ENCODE data around the gene PPARD.
"Not testable (repeated sequence)": the region's sequence is repeated elsewhere in the genome, so short reads cannot be mapped to it uniquely, and the experiment has no call there.

Gene PPARD

GRCh38 chr6:35388030-35388429 is 45.7 kb downstream of the PPARD start:
- no peak for DNase-seq

GRCh38 chr6:35388772-35389352 is 46.5 kb downstream of the PPARD start:
- no peak for DNase-seq

GRCh38 chr6:35389386-35389785 is 47.0 kb downstream of the PPARD start:
- DNase-seq = not testable (repeated sequence)

- DNase-seq = no peak
Observed at GRCh38 chr6:35391240-35391968, 49.0 kb downstream of the PPARD start.

- no peak for DNase-seq
Observed at GRCh38 chr6:35392111-35392702, 49.8 kb downstream of the PPARD start.

- no peak for DNase-seq
Observed at GRCh38 chr6:35392773-35393672, 50.7 kb downstream of the PPARD start.

- no peak for DNase-seq
Observed at GRCh38 chr6:35396991-35397390, 54.6 kb downstream of the PPARD start.

GRCh38 chr6:35397806-35398418 is 55.6 kb downstream of the PPARD start:
- DNase-seq = no peak

GRCh38 chr6:35398526-35398925 is 56.2 kb downstream of the PPARD start:
- DNase-seq = no peak

GRCh38 chr6:35400111-35400510 is 57.8 kb downstream of the PPARD start:
- no peak for DNase-seq

GRCh38 chr6:35400901-35401311 is 58.5 kb downstream of the PPARD start:
- no peak for DNase-seq

- no peak for DNase-seq
Observed at GRCh38 chr6:35401514-35401913, 59.2 kb downstream of the PPARD start.

GRCh38 chr6:35402136-35402855 is 59.9 kb downstream of the PPARD start:
- no peak for DNase-seq

GRCh38 chr6:35402856-35403191 is 60.5 kb downstream of the PPARD start:
- no peak for DNase-seq

GRCh38 chr6:35403544-35404442 is 61.4 kb downstream of the PPARD start:
- DNase-seq = no peak

GRCh38 chr6:35406711-35407485 is 64.5 kb downstream of the PPARD start:
- DNase-seq = no peak

GRCh38 chr6:35409245-35409644 is 66.9 kb downstream of the PPARD start:
- DNase-seq = no peak

- DNase-seq = no peak
Observed at GRCh38 chr6:35410131-35410530, 67.8 kb downstream of the PPARD start.

- peak in 1 of 2 experiments; percentile 29 for DNase-seq
Observed at GRCh38 chr6:35411066-35411465, 68.7 kb downstream of the PPARD start.

GRCh38 chr6:35412102-35412501 is 69.7 kb downstream of the PPARD start:
- no peak for DNase-seq

Data from AML-193 (cell line).